Measurements from ENCODE around the gene ZBTB5.
A peak's percentile ranks its signal among the peaks of the same experiment; 100 is the strongest.
"Not testable (repeated sequence)": the region's sequence is repeated elsewhere in the genome, so short reads cannot be mapped to it uniquely, and the experiment has no call there.

The ZBTB5 gene

GRCh38 chr9:37486616-37487548, 21.6 kb upstream of the ZBTB5 start:
- FAIRE-seq (no peak), DNase-seq (ENCODE audit: insufficient read length, low spot score) (no peak)

GRCh38 chr9:37486256-37486615, 21.0 kb upstream of the ZBTB5 start:
- DNase-seq (ENCODE audit: insufficient read length, low spot score) (no peak), FAIRE-seq (no peak)

GRCh38 chr9:37485389-37486255, 20.4 kb upstream of the ZBTB5 start, which contains the start of gene POLR1E:
TSS of gene POLR1E (plus strand) at chr9:37485948. CDS start at chr9:37486048, 100 bp downstream.
- FAIRE-seq (peak; percentile 96), DNase-seq (ENCODE audit: insufficient read length, low spot score) (peak; percentile 94)

GRCh38 chr9:37480759-37481158, 15.5 kb upstream of the ZBTB5 start:
- FAIRE-seq (no peak), DNase-seq (ENCODE audit: insufficient read length, low spot score) (no peak)

- not testable (repeated sequence) for DNase-seq (ENCODE audit: insufficient read length, low spot score); FAIRE-seq
Observed at GRCh38 chr9:37477987-37478619, 12.9 kb upstream of the ZBTB5 start.

- DNase-seq (ENCODE audit: insufficient read length, low spot score); FAIRE-seq: not testable (repeated sequence)
Observed at GRCh38 chr9:37477443-37477842, 12.2 kb upstream of the ZBTB5 start.

- DNase-seq (ENCODE audit: insufficient read length, low spot score) = no peak
- FAIRE-seq = no peak
Observed at GRCh38 chr9:37476930-37477329, 11.7 kb upstream of the ZBTB5 start.

- DNase-seq (ENCODE audit: insufficient read length, low spot score) = no peak
- no peak for FAIRE-seq
Observed at GRCh38 chr9:37474438-37474837, 9.2 kb upstream of the ZBTB5 start.

GRCh38 chr9:37473982-37474381, 8.7 kb upstream of the ZBTB5 start:
- DNase-seq (ENCODE audit: insufficient read length, low spot score); FAIRE-seq: not testable (repeated sequence)

GRCh38 chr9:37471942-37472684, 6.9 kb upstream of the ZBTB5 start:
- FAIRE-seq (no peak), DNase-seq (ENCODE audit: insufficient read length, low spot score) (no peak)

- DNase-seq (ENCODE audit: insufficient read length, low spot score) = no peak
- FAIRE-seq = no peak
Observed at GRCh38 chr9:37468620-37469019, 3.4 kb upstream of the ZBTB5 start.

GRCh38 chr9:37467530-37467929, 2.3 kb upstream of the ZBTB5 start:
- not testable (repeated sequence) for DNase-seq (ENCODE audit: insufficient read length, low spot score); FAIRE-seq

GRCh38 chr9:37466037-37466709, 923 bp upstream of the ZBTB5 start:
- DNase-seq (ENCODE audit: insufficient read length, low spot score) = no peak
- FAIRE-seq = no peak

- FAIRE-seq (no peak), DNase-seq (ENCODE audit: insufficient read length, low spot score) (peak; percentile 28)
Observed at GRCh38 chr9:37464426-37465248, 613 bp downstream of the ZBTB5 start.

- FAIRE-seq = peak; percentile 14
Observed at GRCh38 chr9:37464006-37464405, 1.2 kb downstream of the ZBTB5 start.

GRCh38 chr9:37456817-37457216, 8.4 kb downstream of the ZBTB5 start:
- DNase-seq (ENCODE audit: insufficient read length, low spot score) (no peak), FAIRE-seq (no peak)

More at GRCh38 chr9:37464006-37464405, 1.2 kb downstream of the ZBTB5 start:
- DNase-seq (ENCODE audit: insufficient read length, low spot score) = no peak

GRCh38 chr9:37455884-37456647, 9.2 kb downstream of the ZBTB5 start:
- FAIRE-seq = no peak
- DNase-seq (ENCODE audit: insufficient read length, low spot score) = no peak

GRCh38 chr9:37454238-37454637, 11.0 kb downstream of the ZBTB5 start:
- FAIRE-seq (no peak), DNase-seq (ENCODE audit: insufficient read length, low spot score) (no peak)

All from GM19239 (cell line).